HT-29 (cell line): ENCODE measurements around the gene PADI1. TPM values are rescaled to one million over a fixed set of nuclear protein-coding genes. Genes with fewer than 3 reads are reported as not detected.

Source experiments
- DNase-seq: peaks from one replicate; pipeline ENCODE4 v3.0.0-alpha.2; 2015; ENCODE audit warnings: low spot score
- total RNA-seq: library from RNA; depleted of rRNA; stranded (reverse); fragments of >200 nt; shearing (Covaris generic); gene quantifications from 2 replicates; pipeline ENCODE4 v1.2.3, GENCODE V29; 2014

PADI1 gene
- total RNA-seq, 1 experiment from 2014 or later: 16.3 TPM

DNA sequence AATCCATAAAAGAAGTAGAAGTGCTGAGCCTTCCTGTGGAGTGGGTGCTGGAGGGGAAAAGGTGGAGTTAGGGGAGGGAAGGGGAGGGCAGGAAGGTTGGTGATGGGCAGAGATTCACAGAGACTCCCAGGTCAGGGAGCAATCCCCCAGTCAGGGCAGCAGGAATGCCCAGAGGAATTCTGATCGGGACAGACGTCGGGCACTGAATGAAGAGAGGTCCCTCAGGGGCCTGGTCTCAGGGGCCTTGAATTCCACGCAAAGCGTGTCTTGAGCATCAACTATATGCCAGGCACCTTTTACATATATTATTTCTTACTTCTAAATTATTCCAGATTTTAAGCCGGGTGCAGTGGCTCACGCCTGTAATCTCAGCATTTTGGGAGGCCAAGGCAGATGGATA is 7.2 kb upstream of the PADI1 start:
- no peak for DNase-seq

DNA sequence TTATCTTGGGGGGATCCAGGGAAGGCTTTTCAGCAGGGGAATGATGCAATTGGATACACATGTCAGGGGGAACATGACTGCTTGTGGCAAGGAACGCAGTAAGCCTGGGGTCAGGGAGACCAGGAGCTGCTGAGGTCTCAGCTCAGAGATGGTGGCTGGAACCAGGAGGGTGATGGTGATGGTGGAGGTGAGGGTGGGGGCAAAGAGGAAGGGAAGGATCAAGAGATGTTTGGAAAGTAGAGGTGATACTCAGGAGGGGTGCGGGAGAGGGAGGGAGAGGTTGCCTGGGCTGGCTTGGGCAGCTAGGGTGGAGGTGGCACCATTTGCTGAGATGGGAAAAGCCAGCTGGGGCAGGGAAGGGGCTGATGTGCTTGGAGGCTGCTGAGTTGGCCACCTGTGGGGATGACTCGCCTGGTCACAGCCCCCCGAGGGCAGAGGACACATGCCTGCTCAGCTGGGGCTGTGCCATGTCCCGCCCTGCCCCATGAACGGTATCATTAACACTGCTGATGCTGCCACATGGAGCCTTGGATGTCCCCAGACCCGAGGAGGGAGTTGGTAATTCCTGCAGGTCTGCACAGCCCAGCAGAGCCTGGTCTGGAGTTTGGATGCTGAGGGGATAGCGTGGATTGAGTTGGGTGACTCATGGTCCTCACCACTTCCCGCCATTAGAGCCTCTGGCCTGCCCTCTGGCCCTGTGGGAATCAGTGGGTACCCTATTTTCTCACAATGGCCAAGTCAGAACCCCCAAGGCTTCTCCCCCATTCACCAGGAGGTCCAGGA is 6.3 kb upstream of the PADI1 start:
- no peak for DNase-seq

DNA sequence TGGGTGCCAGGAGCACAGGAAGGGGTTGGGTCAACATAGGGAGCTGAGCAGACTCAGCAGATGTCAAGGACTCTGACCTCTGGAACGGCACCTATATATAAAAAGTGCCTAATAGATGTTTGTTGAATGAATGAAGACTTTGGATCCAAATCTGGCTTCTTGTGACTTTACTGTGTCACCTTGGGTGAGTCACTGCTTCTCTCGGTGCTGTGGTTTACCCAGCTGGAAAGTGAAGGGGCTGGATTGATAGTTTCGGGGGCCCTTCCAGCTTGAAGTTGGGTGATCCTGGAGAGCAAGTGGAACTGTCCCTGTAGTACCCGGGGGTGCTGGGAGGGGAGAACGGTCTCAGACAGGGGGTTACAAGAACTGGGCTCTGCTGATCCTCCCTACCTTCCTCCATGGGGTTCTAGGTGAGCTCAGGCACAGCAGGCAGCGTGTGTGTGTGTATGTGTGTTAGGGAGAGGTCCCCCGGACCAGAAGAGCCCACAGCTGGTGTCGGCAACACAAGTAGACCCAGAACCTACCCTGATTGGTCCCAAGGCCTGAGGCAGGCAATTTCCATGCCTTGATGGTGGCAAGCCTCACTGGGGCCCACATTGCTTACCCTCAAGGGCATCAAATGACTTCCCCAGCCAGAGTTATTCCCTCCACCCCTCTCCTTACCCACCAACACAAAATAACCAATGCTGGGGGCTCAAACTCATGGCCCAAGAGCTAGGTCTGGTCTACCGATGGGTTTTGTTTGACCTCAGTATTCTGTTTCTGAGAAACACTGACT is 5.5 kb upstream of the PADI1 start:
- no peak for DNase-seq

DNA sequence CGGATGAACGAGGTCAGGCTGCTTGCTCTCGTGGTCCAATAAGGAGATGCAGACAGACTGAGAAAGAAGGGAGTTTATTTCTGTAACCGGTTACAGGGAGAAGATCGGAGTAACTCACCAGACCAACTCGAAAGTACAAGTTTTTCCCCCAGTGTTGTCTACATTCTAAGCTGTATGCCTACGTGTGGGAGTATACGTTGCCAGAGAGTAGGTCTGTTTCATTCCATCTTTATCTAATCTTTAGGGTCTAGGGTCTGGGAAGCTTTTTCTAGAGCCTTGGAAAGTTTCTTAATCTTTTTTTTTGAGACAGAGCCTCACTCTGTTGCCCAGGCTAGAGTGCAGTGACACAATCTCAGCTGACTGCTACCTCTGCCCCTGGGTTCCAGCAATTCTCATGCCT is 4.7 kb upstream of the PADI1 start:
- DNase-seq: no peak

DNA sequence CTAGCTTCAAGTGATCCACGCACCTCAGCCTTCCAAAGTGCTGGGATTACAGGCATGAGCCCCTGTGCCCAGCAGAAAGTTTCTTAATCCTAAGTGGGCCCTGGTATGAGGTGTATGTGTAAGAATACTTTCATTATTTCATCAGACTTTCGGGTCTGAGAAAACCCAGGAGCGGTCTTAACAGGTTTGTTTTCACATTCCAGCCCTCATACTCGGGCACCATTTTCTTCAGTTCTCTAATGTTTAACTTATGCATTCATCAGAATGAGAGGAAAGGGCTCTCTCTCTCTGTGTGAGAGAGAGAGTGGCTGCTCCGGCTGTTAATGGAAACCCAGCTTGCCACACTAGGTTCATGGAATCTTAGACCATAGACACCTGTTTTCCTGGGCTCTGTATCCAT is 4.2 kb upstream of the PADI1 start:
- DNase-seq: no peak

DNA sequence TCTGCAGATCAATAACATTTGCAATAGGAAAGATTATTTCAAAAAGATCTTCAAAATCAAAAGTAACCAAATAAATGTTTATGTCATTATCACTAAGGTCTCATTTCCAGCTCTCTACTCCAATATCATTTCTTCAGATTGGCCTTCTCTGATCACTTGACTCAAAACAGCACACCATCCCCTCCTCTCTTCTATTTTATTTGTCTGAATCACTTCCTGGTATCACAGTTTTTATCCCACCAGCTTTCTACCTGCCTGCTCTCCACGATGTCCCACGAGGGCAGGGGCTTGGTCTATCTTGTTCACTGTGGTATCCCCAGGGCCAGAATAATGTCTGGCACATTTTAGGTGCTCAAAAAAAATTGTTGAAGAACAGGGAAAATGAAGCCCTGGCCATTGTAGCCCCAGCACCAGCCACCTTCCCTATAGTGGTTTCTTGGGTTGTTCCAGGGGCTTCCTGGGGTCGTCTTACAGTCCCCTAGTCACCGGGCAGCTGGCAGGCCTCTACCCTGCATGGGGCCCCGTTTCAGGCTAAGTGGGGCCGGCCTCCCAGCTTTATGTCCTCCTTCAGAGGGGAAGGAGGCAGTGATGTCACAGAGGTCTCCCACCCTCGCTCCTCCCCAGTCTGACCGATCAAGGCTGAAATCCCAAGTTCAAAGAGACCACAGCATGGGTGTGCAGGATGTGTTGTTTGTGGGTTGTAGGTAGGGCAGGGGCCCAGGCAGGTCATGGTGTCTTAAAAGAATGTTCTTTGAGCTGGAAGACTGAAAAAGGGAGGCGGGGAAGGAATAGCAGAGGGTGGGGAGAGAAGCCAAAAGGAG is 3.5 kb upstream of the PADI1 start:
- peak; percentile 84 for DNase-seq

DNA sequence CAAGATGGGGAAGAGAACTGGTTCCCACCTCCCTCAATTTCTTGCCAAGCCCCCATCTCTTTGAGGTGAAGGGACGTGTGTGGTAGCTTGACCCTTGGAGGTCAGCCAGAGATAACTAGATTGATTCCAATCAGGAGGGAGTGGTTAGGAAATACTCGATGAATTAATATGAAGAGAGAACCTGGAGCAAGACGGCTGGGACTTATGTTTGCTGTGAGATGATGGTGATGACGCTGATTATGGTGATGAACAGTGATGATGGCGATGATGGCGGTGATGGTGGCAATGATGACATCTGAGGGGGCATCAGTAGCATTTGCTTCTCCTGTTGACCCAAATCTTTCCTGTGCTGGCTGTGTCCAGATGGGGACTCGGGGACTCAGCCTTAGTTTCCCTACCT is 724 bp downstream of the PADI1 start:
- no peak for DNase-seq

DNA sequence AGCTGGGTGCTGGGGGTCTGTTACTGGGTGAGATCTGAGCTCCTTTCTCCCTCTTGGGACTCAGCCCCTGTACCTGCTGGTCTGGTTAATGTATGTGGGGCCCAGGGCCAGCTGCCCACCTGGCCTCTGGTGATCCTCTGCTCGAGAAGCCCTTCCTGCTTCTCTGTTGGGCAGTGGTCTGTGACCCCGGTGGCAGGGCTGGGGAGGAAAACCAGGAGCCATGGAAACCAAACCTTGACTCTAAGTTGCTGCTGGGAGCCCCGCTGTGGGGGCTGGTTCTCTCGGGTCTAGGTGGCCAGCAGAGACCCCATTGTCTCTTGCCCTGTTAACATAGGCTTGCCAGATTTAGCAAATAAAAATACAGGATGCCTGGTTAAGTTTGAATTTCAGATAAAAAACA is 1.3 kb downstream of the PADI1 start:
- no peak for DNase-seq

DNA sequence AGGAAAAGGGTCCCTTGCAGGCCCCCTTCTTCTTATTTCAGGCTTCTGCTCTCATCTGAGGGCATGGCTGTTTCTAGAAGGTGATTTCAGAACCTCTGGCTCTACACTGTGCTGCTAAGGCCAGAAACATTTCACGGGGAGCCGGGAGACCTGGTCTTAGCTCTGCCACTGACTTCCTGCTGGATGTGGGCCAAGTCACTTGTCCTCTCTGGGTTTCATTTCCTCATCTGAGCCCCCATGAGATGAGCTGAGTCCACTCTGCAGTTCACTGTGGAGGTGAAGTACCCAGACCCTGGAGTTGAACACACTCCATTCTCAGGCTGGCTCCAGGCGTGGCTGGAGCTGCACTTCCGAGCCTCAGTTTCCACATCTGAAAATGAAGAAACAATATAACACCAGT is 2.1 kb downstream of the PADI1 start:
- DNase-seq: peak; percentile 69

DNA sequence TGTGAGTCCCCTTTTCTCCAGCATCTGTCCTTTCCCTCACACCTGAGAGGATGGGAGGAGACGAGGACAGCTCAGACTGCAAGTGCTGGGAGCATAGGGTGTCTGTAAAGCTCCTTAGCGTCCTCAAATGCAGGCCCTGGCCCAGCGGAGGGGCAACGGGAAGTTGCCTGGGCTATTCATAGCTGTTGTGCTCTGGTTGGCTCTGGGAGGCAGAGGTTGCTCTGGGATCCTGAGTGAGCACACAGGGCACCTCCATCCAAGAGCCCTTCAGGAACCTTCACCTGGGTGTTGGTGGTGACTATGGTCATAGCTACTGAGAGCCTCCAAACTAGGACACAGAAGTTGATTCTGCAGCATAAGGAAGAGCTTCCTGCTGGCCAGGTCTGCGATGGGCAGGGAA is 2.6 kb downstream of the PADI1 start:
- no peak for DNase-seq

DNA sequence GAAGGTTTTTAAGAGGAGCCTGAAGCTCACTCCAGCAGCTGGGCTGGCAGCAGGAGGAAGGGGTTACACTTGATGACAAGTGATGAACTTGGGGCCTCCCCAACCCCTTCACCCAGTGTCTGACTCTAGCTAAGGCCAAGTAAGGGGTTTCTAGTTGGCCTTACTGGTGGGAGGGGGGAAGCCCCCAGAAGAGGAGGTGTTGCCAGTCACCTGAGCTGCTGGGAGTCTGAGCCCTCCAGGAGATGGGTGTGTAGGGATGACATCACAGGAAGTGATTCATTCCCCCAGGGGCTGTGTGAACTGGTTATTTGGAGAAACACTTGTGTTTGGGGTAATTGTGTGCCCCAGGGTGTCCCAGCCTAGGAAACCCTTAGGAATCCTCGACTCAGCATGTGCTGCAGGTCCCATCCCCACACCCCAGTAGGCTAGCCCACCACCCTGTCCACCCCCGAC is 3.1 kb downstream of the PADI1 start:
- DNase-seq: no peak

DNA sequence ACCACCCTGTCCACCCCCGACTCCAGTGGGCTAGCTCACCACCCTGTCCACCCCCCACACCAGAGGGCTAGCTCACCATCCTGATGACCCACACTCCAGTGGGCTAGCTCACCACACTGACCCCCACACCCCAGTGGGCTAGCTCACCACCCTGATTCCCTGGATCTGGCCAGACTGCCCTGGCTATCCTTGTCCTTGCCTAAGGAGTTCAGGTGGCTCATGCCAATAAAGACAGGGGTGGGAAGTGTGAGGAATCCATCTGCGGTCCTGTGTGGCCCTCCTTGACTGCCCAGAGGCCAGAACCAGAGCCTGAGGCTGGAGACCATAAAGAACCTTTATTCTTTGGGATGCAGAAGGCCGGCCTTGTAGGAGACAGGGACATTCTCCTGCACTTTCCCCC is 3.6 kb downstream of the PADI1 start:
- DNase-seq: no peak

DNA sequence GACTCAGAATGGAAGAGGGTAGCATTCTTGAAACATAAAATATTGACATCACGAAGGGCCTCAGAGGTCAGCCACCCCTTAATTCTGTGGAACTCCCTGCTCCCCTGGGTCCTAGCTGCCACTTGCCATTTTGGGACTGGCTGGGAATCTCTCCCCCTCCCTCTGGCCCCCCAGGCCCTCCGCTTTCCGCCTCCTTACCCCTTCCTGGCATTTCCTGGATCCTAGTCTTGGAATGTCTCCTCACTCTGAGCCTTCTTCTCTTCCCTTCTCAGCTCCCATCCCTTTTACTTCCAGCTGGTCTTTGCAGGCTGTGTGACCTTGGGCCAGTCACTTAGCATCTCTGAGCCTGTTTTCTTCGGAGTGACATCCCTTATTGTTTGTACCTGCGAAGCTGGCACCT is 4.5 kb downstream of the PADI1 start:
- DNase-seq: no peak

DNA sequence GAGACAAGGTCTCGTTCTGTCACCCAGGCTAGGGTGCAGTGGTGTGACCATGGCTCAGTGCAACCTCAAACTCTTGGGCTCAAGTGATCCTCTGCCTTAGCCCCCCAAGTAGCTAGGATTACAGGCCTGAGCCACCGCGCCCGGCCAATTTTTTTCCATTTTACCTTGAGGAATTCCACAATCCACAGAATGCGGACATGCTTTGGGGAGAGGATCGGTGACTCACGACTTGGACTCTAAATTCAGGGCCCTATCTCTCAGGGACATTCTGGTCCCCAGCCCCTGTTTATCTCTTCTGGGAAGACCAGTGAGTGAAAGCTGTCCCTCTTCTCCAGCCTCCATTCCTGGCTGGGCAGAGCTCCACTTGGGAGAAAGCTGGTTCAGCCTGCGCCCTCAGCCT is 5.2 kb downstream of the PADI1 start:
- DNase-seq: no peak

DNA sequence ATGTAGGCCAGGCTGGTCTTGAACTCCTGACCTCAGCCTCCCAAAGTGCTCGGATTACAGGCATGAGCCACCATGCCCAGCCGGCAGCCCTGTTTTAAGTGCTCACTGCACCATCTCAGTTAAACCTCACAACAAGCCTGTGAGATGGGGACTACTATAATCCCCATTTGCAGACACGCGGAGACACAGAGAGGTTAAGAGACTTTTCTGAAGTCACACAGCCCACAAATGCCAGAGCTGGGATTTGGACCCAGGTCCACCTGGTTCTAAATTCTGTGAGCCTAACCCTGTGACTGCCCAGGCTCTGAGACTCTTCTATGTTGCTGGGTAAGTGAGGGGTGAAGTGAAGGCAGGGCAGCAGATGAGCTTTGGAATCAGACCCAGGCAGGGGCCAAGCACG is 6.4 kb downstream of the PADI1 start:
- no peak for DNase-seq

DNA sequence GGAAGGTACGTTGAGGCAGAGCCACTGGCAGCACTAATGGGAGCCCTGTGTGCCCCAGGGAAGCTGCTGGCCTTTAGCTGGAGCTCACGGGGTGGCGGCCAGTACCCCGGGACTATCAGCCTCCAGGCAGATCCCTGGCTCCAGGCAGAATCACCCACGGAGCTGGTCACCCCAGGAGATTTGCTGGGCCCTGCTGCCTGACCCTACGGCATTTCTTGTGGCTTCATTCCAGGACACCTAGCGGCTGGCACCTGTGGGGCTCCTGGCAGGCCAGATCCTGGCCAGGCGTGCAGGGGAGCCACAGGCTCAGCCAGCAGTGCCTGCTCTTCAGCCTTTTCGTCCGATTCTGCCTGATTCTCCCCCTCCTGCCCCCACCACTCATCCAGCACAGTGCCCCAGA is 7.1 kb downstream of the PADI1 start:
- DNase-seq: peak; percentile 79

DNA sequence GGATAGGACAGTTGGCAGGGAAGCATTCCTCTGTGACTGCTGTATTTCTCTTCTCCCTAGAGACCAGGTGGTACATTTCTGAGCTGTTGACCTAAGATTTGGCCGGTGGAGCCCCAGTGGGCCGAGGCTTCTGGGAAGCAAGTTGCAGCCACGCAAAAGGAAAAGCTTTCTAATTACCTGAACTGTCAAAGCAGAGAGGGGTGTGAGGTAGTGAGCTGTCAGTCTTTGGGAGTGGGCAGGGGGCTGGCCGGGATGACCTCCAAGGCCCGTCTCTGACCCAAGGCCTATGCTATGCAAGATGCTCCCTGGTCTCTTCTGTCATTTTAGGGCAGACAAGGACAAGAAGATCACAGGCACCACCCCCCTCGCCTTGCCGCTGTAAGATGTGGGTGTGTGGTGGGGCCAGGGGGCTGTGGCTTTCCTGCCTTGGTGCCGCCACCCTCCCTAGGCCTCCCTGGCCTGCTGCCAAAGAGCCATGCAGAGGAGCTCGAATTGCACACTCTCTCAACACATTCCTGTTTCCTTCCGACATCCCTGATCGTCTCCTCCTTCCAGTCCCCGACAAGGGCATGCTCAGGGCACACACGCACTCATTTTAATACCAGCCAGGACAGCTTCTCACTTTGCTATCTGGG is 7.7 kb downstream of the PADI1 start:
- peak; percentile 82 for DNase-seq

DNA sequence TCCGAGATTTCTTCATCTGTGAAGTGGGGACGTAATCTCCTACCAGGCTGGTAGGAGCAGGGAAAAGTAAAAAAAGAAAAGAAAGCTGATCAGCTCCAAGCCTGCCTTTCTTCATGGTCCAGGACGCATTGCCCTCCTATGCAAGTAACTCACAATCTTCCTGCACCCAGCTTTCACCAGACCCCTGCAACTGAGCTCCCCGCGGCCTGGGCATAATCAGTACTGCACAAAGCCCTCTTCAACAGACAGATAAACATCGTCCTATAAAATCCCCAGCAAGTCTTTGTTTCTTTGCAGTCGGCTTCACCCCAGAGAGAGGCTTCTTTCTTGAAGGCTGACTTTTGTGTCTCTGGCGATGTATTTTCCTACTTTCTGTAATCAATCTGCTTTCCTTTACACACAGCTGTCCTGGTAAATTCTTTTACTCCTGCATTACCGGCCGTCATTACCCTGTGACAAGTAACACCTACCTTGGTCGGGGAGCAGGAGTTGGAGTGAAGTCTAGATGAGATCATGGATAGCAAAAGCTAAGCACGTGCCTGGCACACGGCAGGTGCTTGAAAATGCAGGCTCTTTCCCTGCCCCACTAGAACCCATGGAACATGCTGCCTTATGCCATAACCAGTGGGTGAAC is 8.3 kb downstream of the PADI1 start:
- no peak for DNase-seq

DNA sequence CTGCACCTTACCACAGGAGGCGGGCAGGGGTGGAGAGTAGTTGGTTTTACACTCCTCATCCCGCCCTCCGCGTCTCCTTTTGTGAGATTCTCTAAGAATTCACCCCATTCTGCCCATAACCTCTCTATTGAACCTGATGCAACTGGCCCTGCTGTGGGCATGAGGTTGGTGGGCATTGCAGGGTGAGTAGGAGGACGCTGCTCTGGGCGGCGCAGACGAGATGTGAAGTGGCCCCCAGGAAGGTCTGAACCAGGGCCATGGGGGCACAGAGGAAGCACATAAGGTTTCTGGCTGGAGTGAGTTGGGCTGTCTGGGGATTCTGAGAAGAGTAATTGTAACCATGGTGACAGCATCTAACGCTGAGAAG is 8.8 kb downstream of the PADI1 start:
- no peak for DNase-seq

DNA sequence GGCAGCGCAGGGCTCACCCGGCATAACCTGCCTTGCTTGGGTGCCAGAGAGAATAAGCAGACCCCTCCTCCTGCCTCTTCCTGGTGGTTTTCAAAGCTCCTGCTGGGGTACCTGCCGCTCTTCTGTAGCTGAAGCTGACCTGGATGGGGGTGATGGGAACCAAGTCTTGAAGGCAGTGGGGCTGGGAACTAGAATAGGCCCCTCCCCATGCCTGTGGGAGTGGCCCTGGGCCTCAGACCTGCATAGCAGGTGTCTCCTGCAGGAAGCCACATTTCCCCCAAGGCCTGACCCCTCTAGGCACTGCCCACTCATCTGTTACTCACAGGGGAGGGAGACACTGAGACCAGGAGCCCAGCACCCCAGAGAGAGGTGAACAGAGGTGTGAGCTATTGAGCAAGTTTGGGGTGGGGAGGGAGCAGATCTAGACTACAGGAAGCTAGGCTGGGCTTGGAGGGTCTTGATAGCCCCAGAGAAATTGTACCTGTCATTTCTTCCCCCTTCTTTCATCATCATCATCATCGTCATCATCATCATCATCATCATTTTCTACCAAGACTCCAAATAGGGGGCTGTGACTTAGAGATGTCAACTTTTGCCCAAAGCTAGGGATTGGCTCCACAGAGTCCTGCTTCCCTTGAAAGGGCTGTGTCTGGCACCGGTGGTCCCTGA is 10.1 kb downstream of the PADI1 start:
- no peak for DNase-seq

DNA sequence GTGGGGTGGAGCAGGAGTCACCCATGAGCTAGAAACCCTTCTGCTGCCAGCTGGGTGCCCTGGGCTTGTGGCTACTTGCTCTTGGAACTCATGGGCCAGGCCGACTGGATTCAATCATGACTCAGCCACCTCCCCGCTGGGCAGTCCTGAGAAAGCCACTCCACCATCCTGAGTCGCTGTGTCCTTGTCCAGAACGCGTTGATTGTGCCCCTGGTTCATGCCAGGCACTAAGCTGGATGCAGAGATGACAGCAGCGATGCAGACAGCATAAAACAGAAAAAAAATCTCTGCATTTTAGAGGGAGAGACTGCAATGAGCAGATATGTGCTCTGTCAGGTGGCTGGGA is 10.6 kb downstream of the PADI1 start:
- DNase-seq: no peak
